ENCODE results near the gene SFTPA1. TPM values are rescaled to one million over a fixed set of nuclear protein-coding genes. Genes with fewer than 3 reads are reported as not detected.
A peak's percentile ranks its signal among the peaks of the same experiment; 100 is the strongest.
"Not testable (repeated sequence)": the region's sequence is repeated elsewhere in the genome, so short reads cannot be mapped to it uniquely, and the experiment has no call there.

The SFTPA1 gene
- total RNA-seq (2014; rRNA removed; shearing (Covaris generic)), result not detected in 2 replicates
- polyA plus RNA-seq (2014; cell fraction: nucleus; rRNA removed), result not detected in 2 replicates

- no peak for DNase-seq (ENCODE audit: extremely low read depth, low read depth)
These were observed at the start of gene SFTPA1 for GRCh38 chr10:79610601-79611191. Gene SFTPA1 (plus strand): TSS chr10:79610939. CDS start chr10:79611826, 887 bp downstream.

GRCh38 chr10:79561257-79561656 lies 49.5 kb upstream of the SFTPA1 start:
- no peak for DNase-seq (ENCODE audit: extremely low read depth, low read depth)

- DNase-seq (ENCODE audit: extremely low read depth, low read depth), result peak; percentile 58
These were observed 48.5 kb upstream of the SFTPA1 start for GRCh38 chr10:79562135-79562756.

GRCh38 chr10:79563426-79563825 lies 47.3 kb upstream of the SFTPA1 start:
- no peak for DNase-seq (ENCODE audit: extremely low read depth, low read depth)

GRCh38 chr10:79570624-79571023 lies 40.1 kb upstream of the SFTPA1 start:
- not testable (repeated sequence) for DNase-seq (ENCODE audit: extremely low read depth, low read depth)

GRCh38 chr10:79579361-79579760 lies 31.4 kb upstream of the SFTPA1 start:
- DNase-seq (ENCODE audit: extremely low read depth, low read depth), result no peak

GRCh38 chr10:79581044-79581443 lies 29.7 kb upstream of the SFTPA1 start:
- no peak for DNase-seq (ENCODE audit: extremely low read depth, low read depth)

- DNase-seq (ENCODE audit: extremely low read depth, low read depth), result no peak
These were observed 28.6 kb upstream of the SFTPA1 start for GRCh38 chr10:79582096-79582495.

GRCh38 chr10:79582954-79583353 lies 27.8 kb upstream of the SFTPA1 start:
- not testable (repeated sequence) for DNase-seq (ENCODE audit: extremely low read depth, low read depth)

GRCh38 chr10:79583488-79584024 lies 27.2 kb upstream of the SFTPA1 start:
- no peak for DNase-seq (ENCODE audit: extremely low read depth, low read depth)

- DNase-seq (ENCODE audit: extremely low read depth, low read depth), result no peak
These were observed 24.7 kb upstream of the SFTPA1 start for GRCh38 chr10:79585870-79586527.

- DNase-seq (ENCODE audit: extremely low read depth, low read depth), result no peak
These were observed 23.8 kb upstream of the SFTPA1 start for GRCh38 chr10:79586933-79587332.

GRCh38 chr10:79588800-79589199 lies 21.9 kb upstream of the SFTPA1 start:
- no peak for DNase-seq (ENCODE audit: extremely low read depth, low read depth)

GRCh38 chr10:79593377-79593776 lies 17.4 kb upstream of the SFTPA1 start:
- no peak for DNase-seq (ENCODE audit: extremely low read depth, low read depth)

GRCh38 chr10:79594565-79594964 lies 16.2 kb upstream of the SFTPA1 start:
- DNase-seq (ENCODE audit: extremely low read depth, low read depth), result not testable (repeated sequence)

- no peak for DNase-seq (ENCODE audit: extremely low read depth, low read depth)
These were observed 15.2 kb upstream of the SFTPA1 start for GRCh38 chr10:79595510-79595909.

GRCh38 chr10:79599644-79600043 lies 11.1 kb upstream of the SFTPA1 start:
- DNase-seq (ENCODE audit: extremely low read depth, low read depth), result not testable (repeated sequence)

GRCh38 chr10:79601939-79602338 lies 8.8 kb upstream of the SFTPA1 start:
- no peak for DNase-seq (ENCODE audit: extremely low read depth, low read depth)

GRCh38 chr10:79602953-79603352 lies 7.8 kb upstream of the SFTPA1 start:
- no peak for DNase-seq (ENCODE audit: extremely low read depth, low read depth)

GRCh38 chr10:79604294-79604693 lies 6.4 kb upstream of the SFTPA1 start:
- no peak for DNase-seq (ENCODE audit: extremely low read depth, low read depth)

- no peak for DNase-seq (ENCODE audit: extremely low read depth, low read depth)
These were observed 5.4 kb upstream of the SFTPA1 start for GRCh38 chr10:79605308-79605707.
